Endothelial cell (in vitro differentiated cells): ENCODE results near the gene MCTP1. TPM values are rescaled to one million over a fixed set of nuclear protein-coding genes. Genes with fewer than 3 reads are reported as not detected.

Experiments used
- DNase-seq: peaks from one replicate; pipeline ENCODE4 v3.0.0; 2021; ENCODE audit warnings: low spot score
- H3K27ac Mint-ChIP-seq: one replicate; pipeline ENCODE4 v1.8.0; 2021; ENCODE audit warnings: mixed read lengths, inconsistent platforms; ENCODE audit not compliant: unreplicated experiment
- H3K27me3 Mint-ChIP-seq: one replicate; pipeline ENCODE4 v1.8.0; 2021; ENCODE audit warnings: mild to moderate bottlenecking, moderate library complexity, mixed read lengths, inconsistent platforms; ENCODE audit not compliant: unreplicated experiment
- H3K36me3 Mint-ChIP-seq: one replicate; pipeline ENCODE4 v1.8.0; 2021; ENCODE audit warnings: mild to moderate bottlenecking, low read depth, mixed read lengths, inconsistent platforms; ENCODE audit not compliant: unreplicated experiment
- H3K4me1 Mint-ChIP-seq: one replicate; pipeline ENCODE4 v1.8.0; 2021; ENCODE audit warnings: mild to moderate bottlenecking, mixed read lengths, inconsistent platforms; ENCODE audit not compliant: unreplicated experiment
- H3K4me3 Mint-ChIP-seq: one replicate; pipeline ENCODE4 v1.8.0; 2021; ENCODE audit warnings: mild to moderate bottlenecking, mixed read lengths, inconsistent platforms; ENCODE audit not compliant: unreplicated experiment
- H3K9me3 Mint-ChIP-seq: one replicate; pipeline ENCODE4 v1.8.0; 2021; ENCODE audit warnings: mixed read lengths, inconsistent platforms; ENCODE audit not compliant: unreplicated experiment
- total RNA-seq: library from RNA; stranded (reverse); fragmentation: NEBNext Ultra II Directional; extraction: Animal tissue kit (Norgen Biotek cat#: 25700); gene quantifications from one replicate; pipeline ENCODE4 v1.2.1, GENCODE V29; 2021; ENCODE audit not compliant: unreplicated experiment
- TF ChIP-seq, protein P1 (sequence below): fragments of 200-600 bp; sonication (generic); IDR thresholded peaks from one replicate; pipeline ENCODE4 v1.5.0; 2021; ENCODE audit warnings: antibody characterized with exemption; ENCODE audit not compliant: unreplicated experiment

Gene MCTP1
- total RNA-seq, 1 donor from 2014 or later, result 2.2 TPM

DNA sequence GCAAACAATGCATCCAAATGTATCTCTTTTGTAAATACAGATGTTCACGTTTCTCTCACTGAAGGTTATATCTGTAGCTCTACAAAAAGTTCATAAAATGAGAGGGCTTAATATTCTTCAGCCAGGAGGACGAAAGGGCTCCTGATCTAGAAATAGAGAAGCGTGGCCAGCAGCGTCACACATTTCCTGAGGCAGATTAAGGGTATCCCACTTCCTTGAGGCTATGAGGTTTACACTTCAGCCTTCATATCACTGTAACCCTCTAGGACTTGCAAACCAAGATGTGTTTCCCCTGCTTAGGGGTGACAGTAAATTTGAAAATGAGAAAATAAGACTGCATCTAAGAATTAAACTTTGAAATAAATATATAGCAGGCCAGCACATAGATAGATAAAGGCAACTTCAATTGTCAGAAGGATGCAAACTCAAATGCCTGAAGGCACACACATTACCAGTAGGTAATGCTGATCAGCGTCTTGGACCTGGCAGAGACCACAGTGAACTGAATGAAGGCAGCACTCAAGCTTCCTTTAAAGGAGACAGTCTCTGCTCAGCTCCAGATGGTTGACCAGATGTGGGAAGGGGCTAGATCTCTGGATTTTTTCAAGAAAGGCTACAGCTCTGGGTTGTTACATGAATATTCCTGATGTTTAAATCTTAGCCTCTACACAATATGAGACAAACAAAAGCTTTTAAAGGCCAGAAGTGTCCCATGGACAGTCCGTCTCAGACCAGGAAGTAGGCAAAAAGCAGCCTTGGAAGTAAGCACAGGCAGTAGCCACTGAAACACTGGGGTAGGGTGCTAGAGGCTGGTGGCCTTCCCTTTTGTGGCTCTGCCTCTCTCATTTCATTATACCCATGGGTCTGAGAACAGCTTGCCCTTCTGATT lies 197.7 kb downstream of the MCTP1 start:
- H3K27ac Mint-ChIP-seq, result no peak overlapping the region
- no peak for DNase-seq

DNA sequence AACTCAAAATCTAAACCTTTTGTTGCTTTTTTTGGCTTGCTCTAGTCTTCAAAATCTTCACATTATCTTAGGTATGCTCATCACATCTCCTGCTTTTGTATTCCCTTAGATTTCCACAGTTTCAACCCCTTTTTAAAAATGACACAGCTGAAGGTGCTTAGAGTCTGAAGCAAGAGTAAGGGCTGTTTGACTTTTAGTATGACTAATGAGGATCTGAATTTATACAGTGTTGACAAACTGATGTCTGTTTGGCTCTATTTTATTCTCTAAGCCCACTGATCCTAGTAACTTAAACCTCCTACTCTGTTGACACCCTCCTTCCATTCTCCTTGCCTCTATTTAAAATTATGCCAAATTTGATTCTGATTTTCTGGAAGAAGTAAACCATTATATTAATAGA lies 200.1 kb downstream of the MCTP1 start:
- Mint-ChIP-seq H3K27me3 (no peaks in the 10 kb centered on the region), H3K4me3 (no peak overlapping the region), H3K4me1 (peaks cover 5% of the 10 kb centered on the region), H3K9me3 (no peaks in the 10 kb centered on the region), H3K36me3 (no peaks in the 10 kb centered on the region), H3K27ac (no peak overlapping the region)
- DNase-seq, result no peak
- TF ChIP-seq, protein P1, sequence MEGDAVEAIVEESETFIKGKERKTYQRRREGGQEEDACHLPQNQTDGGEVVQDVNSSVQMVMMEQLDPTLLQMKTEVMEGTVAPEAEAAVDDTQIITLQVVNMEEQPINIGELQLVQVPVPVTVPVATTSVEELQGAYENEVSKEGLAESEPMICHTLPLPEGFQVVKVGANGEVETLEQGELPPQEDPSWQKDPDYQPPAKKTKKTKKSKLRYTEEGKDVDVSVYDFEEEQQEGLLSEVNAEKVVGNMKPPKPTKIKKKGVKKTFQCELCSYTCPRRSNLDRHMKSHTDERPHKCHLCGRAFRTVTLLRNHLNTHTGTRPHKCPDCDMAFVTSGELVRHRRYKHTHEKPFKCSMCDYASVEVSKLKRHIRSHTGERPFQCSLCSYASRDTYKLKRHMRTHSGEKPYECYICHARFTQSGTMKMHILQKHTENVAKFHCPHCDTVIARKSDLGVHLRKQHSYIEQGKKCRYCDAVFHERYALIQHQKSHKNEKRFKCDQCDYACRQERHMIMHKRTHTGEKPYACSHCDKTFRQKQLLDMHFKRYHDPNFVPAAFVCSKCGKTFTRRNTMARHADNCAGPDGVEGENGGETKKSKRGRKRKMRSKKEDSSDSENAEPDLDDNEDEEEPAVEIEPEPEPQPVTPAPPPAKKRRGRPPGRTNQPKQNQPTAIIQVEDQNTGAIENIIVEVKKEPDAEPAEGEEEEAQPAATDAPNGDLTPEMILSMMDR, result no peak

More for the DNA sequence above, 197.7 kb downstream of the MCTP1 start:
- Mint-ChIP-seq H3K4me1 (peaks cover under 1% of the 10 kb centered on the region), H3K9me3 (no peaks in the 10 kb centered on the region), H3K4me3 (no peak overlapping the region), H3K36me3 (no peaks in the 10 kb centered on the region), H3K27me3 (no peaks in the 10 kb centered on the region)
- TF ChIP-seq, protein P1, result no peak

DNA sequence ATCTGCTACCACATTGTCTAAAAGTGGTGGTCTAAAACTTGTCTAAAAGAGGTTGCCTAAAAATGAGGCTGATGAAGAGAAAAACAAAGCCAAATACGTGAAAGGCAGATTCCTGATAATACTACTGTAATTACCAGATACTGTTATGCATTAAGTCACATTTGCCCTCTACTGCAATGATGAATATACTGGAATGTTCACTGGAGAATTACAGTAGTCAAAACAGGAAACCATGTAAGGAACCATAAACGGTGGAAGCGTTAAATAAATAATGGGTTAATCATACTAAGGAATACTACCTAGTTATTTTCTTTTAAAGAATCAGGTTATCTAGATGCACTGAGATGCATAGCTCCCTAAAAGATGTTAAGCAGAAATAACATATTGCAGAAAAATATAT lies 201.3 kb downstream of the MCTP1 start:
- Mint-ChIP-seq H3K27me3 (no peaks in the 10 kb centered on the region), H3K4me3 (no peak overlapping the region), H3K9me3 (no peaks in the 10 kb centered on the region), H3K27ac (no peak overlapping the region), H3K36me3 (no peaks in the 10 kb centered on the region), H3K4me1 (peaks cover 5% of the 10 kb centered on the region)
- no peak for DNase-seq
- TF ChIP-seq, protein P1, result no peak

DNA sequence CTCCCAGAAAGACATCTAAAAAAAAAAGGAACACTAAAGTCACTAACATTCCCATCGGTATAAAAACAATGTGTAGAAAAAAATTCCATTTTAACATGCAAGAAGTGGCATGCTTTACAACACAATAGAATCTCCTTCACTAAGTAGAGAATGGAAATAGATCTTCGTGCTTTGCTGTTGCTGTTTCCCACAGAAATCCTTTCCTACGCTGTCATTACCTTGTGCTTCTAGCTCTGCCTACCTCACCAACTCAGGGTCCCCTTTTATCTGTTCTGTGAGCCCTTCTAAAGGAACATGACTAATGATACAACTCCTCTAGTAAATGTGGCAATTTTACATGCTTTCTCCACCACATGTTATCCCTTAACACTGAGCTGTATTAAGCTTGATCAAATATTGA lies 202.9 kb downstream of the MCTP1 start:
- DNase-seq, result no peak
- H3K4me3 Mint-ChIP-seq, result no peak overlapping the region
- TF ChIP-seq, protein P1, result no peak
- H3K9me3 Mint-ChIP-seq, result no peaks in the 10 kb centered on the region
- peaks cover 5% of the 10 kb centered on the region for H3K4me1 Mint-ChIP-seq
- peak overlapping the region; percentile 92 for H3K27ac Mint-ChIP-seq
- H3K27me3 Mint-ChIP-seq, result no peaks in the 10 kb centered on the region
- H3K36me3 Mint-ChIP-seq, result no peaks in the 10 kb centered on the region

DNA sequence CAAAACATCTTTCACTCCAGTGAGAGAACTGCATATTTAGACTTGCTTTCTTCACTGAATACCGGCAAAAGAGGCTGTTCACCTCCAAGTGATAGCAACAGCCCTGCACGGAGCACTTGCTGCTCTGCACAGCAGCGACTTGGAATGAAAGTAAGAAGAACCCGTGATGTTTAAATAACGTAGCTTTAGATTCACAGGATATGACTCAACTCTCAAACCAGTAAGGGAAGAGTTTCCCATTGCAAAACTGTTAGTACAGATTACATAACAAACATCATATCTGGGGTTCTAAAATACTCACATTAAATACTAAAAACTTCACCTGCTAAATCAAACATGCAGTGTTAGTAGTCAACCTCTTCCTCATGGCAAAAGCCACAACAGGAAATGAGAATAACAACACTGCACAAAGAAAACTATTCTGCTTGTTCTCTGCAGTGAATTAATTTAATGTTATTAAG lies 203.4 kb downstream of the MCTP1 start:
- Mint-ChIP-seq H3K36me3 (no peaks in the 10 kb centered on the region), H3K4me3 (no peak overlapping the region), H3K27ac (peak overlapping the region; percentile 92), H3K4me1 (peaks cover 5% of the 10 kb centered on the region), H3K9me3 (no peaks in the 10 kb centered on the region), H3K27me3 (no peaks in the 10 kb centered on the region)
- no peak for DNase-seq
- TF ChIP-seq, protein P1, result no peak
